Measurements from ENCODE around the gene FH.
A peak's percentile ranks its signal among the peaks of the same experiment; 100 is the strongest.

FH gene

DNA sequence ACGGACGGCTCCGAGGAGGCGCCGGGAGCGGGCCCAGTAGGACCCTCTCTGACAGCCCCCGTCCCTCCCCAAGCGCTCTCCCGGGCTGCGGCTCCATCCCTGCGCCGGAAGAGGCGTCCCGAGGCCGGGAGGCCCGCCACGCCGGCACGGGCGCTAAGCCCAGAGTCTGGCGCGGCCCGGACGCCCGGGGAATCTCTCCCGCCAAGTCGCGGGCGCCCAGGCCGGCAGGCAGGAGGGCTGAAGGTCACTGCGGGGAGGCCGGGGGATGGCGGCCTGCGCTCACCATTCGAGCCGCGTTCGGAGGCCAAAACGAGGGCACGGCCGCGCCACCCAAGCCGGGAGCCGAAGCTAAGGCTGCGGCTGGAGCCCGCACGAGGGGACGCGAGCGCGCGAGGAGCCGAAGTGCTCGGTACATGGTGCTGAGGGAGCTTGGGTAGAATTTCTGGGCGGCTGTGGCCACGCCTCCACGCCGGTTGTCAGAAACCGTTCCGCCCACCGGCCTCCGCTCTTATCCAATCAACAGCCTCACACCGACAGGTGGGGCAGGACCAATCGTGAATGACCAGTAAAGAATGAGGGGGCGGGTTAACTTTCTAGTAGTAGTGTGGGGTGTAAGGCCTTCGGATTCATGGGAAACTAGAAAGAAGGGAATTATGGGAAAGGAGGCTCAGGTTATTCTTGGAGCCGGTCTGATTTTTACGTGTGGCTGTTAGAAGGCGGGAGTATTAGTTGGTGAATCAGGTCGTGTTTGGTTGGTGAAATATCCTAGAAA lies at the start of gene FH:
TSS of gene FH (minus strand) at position 448 of the 772 bp plus-strand sequence. CDS start at position 415, 33 bp downstream.
- peak; percentile 84 for DNase-seq (ENCODE audit: low spot score)

DNA sequence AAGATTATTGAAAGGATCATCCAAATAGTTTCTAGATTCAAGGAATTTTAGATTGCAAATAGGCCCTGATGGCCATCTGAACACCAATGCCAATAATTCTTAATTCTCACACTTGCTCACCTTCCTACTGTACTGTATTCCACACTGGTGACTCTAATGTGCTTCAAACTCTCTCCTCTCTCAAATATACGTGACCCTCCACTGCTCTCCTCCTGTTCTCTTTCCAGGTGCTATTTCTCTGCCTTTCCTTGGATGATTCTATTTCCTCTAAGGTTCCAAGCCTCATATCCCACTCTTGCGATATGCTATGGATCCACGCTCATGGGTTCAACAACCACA lies 41.3 kb upstream of the FH start:
- no peak for DNase-seq (ENCODE audit: low spot score)

DNA sequence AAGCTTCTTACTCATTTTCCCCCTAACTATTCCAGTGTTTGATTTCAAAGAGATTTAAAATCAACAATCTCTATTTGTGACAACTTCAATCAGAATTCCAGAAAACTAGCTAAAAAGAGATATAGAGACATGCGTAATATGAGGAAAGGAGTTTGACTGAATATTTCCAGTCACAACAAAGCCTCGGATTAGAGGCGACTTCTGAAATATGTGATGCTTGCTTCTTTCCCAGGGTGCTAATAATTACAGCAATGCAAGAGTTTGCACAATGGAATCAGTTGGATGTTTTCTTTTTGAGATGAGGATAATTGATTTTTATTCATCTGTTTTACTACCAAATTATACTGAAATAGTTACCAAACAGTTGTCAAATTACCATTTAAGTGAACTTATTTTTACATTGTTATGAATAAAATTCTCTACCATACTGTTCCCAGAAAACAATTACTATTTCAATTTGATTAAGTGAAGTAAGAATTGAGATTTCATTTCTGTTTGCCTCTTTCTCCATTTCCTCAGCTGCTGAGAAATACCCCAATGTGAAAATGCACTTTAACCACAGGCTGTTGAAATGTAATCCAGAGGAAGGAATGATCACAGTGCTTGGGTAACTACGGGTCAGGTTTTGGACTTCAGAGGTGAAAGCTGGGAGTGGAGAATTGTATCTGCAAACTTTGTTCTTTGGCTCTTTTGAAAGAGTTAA lies 40.7 kb upstream of the FH start:
- DNase-seq (ENCODE audit: low spot score): no peak

DNA sequence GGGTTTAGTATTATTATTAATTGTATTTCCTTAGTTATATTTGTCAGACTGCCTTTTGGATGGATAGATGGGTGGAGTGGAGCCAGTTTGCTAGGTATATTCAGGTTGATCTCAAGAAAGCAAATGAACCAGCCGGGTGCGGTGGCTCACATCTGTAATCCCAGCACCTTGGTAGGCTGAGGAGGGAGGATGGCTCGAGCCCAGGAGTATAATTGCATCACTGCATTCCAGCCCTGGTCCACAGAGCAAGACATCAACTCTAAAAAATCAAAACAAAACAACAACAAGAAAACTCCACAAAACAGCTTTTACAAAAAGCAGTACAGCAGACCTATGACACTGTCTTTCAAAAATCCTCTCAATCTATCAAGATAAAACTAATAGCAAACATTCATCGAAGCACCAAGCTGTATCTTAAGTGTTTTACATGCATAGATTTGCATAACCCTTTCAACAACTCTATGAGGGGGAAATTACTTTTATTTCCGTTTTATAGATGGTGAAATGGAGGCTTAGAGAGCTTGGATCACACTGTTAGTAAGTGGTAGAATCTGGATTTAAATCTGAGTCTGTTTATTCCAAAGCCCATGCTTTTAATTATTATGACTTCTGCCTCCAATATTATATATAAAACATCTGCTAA lies 38.1 kb upstream of the FH start:
- DNase-seq (ENCODE audit: low spot score): no peak

DNA sequence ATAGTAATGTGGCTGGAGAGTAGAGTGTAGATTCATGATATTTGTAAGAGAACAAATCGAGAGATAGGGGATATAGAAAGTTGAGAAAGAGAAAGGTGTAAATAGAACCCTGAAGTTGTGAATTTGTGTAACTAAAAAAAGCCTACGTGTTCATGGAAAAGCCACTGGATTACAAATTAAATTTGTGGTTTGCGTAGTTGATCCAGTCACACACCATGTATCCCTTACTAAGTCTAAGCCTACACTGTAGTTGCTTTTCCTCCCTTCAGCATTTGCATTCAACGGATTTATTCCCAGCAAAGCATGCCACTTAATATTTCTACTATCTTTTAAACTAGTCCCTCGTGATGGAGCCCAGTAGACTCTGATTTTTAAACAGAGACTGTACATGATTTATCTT lies 37.5 kb upstream of the FH start:
- DNase-seq (ENCODE audit: low spot score): no peak

DNA sequence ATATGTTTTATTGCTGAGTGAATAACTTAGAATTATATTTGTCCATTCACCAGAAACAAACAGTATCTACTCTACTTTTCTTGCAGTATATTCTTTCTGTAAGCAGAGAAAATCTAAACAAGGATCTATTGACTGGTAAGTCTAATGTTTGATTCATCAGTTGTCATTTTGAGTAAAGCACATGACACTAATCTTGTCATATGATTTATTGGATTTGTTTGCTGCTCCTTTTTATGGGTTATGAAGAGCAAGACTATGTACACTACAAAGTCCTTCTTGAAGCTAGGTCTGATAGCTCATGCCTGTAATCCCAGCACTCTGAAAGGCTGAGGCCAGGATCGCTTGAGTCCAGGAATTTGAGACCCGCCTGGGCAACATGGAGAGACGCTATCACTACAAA lies 36.0 kb upstream of the FH start:
- no peak for DNase-seq (ENCODE audit: low spot score)

DNA sequence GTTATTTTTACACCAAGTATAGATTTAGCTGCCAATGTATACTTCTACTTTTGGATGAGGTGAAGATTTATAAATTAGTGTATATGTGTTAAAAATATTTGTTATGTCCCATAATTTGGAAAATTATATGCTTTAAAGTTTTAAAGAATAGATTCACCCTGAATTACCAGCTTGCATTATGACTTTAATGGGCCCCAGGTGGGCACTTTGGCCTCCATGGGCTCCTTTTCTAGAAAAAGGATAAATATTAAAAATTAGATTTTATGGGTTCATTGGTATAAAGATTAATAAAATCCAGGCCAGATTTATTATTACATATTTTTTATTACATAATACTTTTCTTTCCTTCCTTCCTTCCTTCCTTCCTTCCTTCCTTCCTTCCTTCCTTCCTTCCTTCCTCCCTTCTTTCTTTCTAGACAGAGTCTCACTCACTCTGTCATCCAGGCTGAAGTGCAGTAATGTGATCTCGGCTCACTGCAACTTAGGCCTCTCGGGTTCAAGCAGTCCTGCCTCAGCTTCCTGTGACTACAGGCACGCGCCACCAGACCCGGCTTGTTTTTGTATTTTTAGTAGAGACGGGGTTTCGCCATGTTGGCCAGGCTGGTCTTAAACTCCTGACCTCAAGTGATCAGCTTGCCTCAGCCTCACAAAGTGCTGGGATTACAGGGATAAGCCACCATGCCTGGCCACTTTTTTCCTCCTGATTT lies 34.5 kb upstream of the FH start:
- DNase-seq (ENCODE audit: low spot score): no peak

DNA sequence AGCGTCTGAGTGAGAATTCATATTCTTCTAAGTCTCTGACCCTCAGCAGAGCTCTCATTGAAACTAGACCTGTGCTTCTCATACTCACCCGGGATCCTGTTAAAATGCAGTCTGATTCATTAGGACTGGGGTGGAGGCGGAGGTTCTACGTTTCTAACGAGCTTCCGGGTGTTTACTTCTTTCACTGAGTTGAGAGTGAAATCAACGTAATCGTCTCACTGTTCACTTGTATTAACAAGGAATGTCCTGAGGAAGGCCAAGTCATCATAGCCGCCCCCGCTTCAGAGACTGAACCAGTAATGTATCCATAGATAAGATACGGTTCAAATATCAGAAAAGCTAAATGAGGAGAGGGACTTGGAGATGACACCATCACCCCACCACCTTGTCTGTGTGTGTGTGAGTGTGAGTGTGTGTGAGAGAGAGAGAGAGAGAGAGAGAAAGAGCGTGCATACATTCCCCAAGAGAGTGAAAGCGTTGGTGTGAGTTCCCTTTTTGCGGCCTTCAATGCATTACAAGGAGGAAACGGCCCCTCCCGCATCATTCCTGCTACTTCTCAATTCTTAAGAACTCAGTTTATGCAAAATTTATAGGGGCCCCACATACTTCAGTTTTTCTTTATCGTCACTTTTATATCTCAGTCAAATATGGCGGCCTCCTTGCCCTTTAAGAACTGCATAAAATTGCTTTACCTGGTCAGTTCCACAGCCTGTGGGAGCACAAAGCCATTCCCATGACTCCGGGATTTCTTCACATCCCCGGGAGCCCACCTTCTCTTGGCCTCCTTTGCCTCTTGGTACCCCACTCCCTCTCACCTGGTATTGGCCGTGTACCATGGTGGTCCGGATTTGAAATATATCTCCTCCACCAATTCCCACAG lies 32.4 kb upstream of the FH start:
- no peak for DNase-seq (ENCODE audit: low spot score)

DNA sequence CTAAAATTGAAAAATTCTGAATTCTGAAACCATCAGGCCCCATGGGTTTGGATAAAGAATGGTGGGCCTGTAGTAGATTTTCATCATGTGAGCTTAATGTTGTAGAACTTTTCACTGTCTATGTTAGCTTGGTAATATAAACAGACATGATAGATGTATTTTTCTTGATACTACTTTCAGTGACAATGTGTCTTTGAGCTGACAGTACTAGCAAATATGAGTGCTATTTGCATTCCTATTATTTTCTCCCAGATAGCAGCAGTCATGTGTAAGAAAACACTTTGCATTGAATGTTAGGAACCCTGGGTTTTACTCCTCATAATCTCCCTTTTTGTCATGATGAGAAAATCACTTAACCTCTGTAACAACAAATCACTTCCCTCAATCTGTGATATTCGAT lies 30.8 kb upstream of the FH start:
- DNase-seq (ENCODE audit: low spot score): no peak

DNA sequence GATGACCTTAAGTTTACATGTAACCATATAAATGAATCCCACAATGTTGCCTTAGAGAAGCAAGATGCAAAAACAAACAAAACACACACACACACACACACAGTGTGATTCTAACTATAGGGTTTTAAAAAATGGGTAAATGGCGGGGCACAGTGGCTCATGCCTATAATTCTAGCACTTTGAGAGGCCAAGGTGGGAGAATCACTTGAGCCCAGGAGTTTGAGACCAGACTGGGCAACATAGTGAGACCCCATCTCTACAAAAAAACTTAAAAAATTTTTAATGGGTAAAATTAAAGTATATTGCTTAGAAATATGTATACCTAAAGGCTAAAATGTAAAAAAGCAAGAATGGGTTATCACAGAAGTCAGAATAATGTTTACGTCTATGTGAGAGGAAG lies 28.5 kb upstream of the FH start:
- no peak for DNase-seq (ENCODE audit: low spot score)

DNA sequence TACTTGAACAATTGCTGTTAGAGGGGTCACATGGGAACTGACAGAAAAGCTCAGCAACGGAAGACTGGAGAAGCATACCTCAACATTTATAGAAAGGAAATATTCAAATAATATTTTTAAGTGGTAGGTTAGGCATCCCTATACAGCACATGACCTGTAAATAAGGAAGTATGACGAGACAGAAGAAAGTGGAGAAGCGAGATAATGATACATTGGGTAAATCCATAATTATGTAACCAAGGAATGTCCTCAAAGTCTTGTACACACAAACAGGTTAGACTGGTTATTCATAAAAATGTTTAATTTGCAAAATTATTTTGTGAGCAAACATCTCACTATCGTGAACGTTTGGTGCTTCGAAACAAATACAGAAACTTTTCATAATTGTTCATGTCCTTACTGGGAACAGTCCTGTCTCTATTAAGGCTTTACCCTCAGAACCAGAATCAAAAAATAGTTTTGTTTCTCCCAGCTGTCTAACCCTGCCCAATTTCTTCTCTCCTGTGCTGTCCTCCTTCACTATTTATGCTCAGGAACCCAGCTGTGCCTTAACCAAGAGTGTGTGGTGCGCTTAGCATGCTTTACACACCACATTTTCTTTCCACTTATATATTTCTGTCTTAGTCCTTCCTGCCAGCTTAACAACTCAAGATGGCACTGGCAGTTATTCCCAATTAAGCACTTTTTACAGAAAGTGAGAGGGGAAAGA lies 22.8 kb upstream of the FH start:
- DNase-seq (ENCODE audit: low spot score): no peak

DNA sequence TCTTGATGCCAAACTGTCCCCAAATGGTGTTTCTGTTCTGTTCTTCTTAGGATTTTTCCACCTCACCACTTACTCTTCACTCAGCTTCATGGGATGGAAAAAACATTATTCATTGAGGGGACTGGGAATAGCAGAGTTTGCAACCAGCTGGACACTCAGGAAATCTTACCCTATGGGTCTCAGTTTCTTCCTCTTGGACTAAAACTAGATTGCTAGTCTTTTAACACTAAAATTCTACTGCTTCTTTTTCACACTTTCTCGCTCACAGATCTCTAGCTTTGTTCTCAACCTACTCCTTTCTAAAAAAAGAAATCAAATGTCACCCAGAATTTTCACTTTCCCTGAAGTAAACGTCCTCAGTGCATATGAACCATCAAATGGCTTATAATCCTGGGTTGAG lies 17.4 kb upstream of the FH start:
- DNase-seq (ENCODE audit: low spot score): no peak

DNA sequence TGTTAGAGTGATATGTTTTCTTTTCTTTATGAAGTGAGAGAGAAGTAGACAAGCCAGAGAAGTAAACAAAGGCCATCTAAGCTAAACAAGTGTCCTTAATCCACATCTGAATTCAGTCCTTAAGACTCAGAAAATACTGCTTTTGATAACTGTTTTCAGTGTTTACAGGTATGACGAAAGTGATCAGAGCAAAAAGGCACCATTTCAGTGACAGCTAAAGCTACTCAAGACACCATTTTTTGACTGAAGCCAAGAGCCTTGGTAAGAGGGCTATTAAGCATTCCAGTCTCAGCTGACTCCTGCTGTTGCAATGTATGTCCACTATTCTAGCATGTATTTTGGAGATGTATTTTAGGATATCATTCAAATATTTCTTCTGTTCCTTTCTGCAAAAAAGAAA lies 16.7 kb upstream of the FH start:
- no peak for DNase-seq (ENCODE audit: low spot score)

DNA sequence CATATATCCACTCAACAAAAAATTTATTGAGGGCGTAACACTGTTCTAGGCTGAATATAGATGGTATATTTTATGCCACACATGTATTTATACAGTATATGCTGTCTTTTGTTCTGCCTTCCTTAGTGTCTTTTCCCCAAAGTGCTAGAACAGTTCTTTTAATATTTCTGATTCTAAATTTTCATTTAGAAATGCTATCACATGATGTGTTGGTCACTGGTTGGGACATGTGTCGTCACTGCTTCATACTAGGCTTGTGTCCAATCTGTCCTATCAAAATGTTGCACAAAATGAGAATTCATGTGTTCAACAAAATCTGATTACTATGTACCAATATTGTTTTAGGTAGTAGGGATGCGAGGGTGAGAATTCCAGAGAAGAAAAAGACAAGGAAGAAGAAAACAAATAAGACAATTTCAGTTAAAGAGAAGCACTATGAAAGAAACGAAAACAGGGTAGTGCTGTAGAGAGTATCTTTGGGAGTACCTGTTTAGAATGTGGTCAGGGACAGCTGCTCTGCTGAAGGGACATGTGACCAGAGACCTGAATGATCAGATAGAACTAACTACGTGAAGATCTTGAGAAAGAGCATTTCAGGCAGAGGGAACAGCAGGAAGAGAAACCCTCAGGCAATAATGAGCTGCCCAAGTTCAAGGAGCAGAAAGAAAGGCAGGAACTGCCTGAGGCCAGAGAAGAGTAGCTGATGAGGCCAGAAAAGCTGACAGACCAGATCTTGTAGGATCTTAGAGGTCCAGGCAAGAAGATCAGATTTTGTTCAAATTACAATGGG lies 14.0 kb upstream of the FH start:
- DNase-seq (ENCODE audit: low spot score): no peak

DNA sequence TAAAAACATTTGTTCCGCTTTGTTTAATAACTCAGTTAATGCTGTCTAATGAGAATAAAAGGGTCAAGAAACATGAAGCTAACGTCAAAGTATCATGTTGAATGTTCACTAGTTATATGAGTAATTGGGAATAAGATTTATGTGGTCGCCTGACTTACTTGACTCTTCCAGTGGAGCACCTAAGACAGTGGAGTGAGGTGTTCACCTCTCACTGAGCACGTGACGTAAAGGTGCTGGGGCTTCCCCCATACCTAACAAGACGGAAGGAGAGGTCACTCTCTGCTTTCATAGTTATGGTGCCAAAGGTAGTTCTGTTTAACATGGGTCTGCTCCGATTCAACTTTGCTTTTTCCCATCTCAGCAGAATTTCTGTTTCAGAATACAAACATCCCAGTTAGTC lies 13.3 kb upstream of the FH start:
- DNase-seq (ENCODE audit: low spot score): no peak

DNA sequence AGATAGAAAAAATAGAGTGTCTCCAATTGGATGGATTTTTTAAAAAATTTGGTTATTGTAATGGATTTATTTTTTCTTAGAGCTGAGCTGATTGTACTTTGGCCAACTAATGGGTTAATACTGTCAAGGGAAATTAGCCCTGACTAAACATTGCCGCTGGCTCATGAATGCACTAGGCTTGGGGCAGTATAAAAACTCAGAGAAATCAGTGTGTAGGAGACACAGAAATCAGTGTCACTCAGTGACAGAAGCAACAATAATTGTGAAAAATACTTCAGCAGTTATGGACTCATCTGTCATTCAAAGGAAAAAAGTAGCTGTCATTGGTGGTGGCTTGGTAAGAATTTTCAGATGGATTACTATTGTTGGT lies 12.6 kb upstream of the FH start, which contains the start of gene KMO:
TSS of gene KMO (plus strand) at position 217 of the 370 bp plus-strand sequence. CDS start at position 284, 67 bp downstream.
- no peak for DNase-seq (ENCODE audit: low spot score)

DNA sequence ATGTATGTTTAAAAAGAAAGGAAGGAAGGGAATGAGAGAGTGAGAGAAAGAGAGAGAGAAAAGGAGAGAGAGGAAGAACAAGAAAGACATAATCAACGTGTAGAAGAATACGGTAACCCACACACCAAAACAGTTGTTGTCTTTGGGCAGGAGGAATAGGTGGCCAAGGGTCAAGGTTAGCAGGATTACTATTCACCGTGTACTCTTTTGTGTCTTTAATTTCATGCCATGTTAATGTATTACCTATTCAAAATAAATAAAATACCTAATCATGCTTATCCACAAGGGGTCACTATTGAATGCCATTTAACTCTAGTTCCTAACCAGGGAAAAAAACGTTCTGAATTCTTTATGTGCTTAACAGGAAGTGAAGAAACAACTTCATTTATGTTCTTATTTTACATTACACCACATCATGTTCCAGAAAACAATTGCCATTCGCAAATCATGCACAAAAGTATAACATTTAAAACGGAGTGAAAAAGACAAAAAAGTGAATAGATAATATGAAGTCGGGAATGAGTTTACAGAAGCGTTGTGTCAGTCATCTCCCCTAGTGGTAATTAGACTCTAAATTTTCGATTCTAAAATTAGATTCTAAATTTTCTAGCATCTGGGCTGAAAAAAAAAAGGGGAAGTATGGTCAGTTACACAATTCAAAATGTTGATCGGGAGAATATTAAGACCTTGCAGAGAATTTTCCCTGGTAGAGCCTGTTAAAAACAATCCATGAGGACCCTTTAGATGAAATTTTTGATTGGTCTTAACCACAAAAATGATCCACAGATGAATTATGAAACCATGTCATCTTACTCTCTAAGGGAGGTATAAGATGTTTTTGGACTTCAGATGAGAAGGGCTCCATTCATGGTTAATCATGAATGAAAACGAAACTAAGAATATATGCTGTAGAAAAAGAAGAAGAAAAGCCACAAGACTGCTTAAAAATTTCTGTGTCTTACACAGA lies 11.9 kb upstream of the FH start:
- no peak for DNase-seq (ENCODE audit: low spot score)

DNA sequence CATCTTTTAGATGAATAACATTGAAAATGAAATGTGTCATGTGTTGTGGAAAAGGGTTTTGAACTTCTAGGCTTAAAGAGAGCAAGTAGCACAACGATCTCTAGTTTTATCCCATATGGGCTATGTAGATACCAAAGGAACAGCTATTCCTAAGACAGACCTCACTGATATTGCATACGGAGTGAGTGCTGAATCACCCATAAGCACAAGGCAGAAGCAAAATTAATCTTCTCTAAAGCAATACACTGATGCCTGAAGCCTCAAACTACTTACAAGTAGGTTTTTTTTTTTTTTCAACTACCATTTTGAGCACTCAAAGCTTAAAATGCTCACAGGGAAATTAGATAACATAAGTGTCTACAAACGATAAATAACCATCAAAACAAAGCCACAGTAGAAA lies 7.6 kb upstream of the FH start:
- DNase-seq (ENCODE audit: low spot score): no peak

DNA sequence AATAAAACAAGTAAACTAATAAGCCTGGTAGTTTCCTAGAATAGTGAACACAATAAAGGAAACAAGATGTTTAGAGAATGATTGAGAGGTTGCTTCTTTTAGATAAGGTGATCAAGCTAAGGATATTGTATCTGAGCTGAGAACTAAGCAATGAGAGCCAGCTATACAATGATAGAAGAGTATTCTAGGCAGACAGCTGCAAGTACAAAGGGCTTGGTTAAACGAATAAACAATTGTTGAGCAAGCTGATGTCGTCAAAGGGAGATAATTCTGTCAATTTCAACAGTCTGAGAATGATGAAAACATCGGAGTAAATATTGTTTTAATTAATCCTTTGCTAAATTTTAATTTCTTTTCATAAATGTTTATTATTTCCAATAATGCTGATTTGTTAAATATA lies 5.5 kb upstream of the FH start:
- DNase-seq (ENCODE audit: low spot score): no peak

Data from hepatic stellate cell (primary cell).